Smooth muscle cell (in vitro differentiated cells): Measurements from ENCODE around the gene BAIAP3. TPM values are rescaled to one million over a fixed set of nuclear protein-coding genes. Genes with fewer than 3 reads are reported as not detected.

Source experiments
- DNase-seq: peaks from one replicate; lab custom pipeline; 2025; ENCODE audit not compliant: unreplicated experiment; lab: John Stamatoyannopoulos, UW
- H2AFZ ChIP-seq: fragments of 200-600 bp; sonication (generic); 2 replicates; pipeline ENCODE4 v1.6.0; 2016; ENCODE audit warnings: antibody characterized with exemption, low read depth, mild to moderate bottlenecking
- H3F3A ChIP-seq: fragments of 200-600 bp; sonication (generic); 2 replicates; pipeline ENCODE4 v1.6.0; 2017; ENCODE audit warnings: antibody characterized with exemption, low read depth
- H3K27ac ChIP-seq: fragments of 200-600 bp; sonication (generic); 2 replicates; pipeline ENCODE4 v1.5.1; 2016; ENCODE audit warnings: low read depth, mild to moderate bottlenecking
- H3K27me3 ChIP-seq: fragments of 200-600 bp; sonication (generic); 2 replicates; pipeline ENCODE4 v1.6.1; 2016; ENCODE audit warnings: low read depth, mild to moderate bottlenecking
- H3K36me3 ChIP-seq: fragments of 200-600 bp; sonication (generic); 2 replicates; pipeline ENCODE4 v1.5.1; 2016; ENCODE audit warnings: low read depth
- H3K4me1 ChIP-seq: fragments of 200-600 bp; sonication (generic); 2 replicates; pipeline ENCODE4 v1.5.1; 2016; ENCODE audit warnings: low read depth
- H3K4me2 ChIP-seq: fragments of 200-600 bp; sonication (generic); 2 replicates; pipeline ENCODE4 v1.6.0; 2016; ENCODE audit warnings: mild to moderate bottlenecking
- H3K4me3 ChIP-seq: fragments of 200-600 bp; sonication (generic); 2 replicates; pipeline ENCODE4 v1.5.1; 2016; ENCODE audit warnings: mild to moderate bottlenecking
- H3K79me2 ChIP-seq: fragments of 200-600 bp; sonication (generic); 2 replicates; pipeline ENCODE4 v1.6.0; 2016; ENCODE audit warnings: low read depth, mild to moderate bottlenecking
- H3K9ac ChIP-seq: fragments of 200-600 bp; sonication (generic); 2 replicates; pipeline ENCODE4 v1.6.0; 2016; ENCODE audit warnings: low read depth
- H3K9me3 ChIP-seq: fragments of 200-600 bp; sonication (generic); replicated peaks from 2 replicates; pipeline ENCODE4 v1.5.1; 2016; ENCODE audit warnings: low read depth
- H4K20me1 ChIP-seq: fragments of 200-600 bp; sonication (generic); 2 replicates; pipeline ENCODE4 v1.6.0; 2016; ENCODE audit warnings: low read depth
- CTCF ChIP-seq: fragments of 200-600 bp; sonication (generic); IDR thresholded peaks from 2 replicates; pipeline ENCODE4 v1.5.1; 2017; ENCODE audit warnings: borderline replicate concordance, mild to moderate bottlenecking, antibody characterized with exemption; ENCODE audit not compliant: insufficient read depth, poor library complexity, severe bottlenecking
- WGBS: methylation state at CpG from one replicate; pipeline ENCODE4 v1.1.7; 2016; ENCODE audit warnings: low lambda C conversion rate; 5-methylcytosine and 5-hydroxymethylcytosine counted together
- polyA plus RNA-seq: library from polyadenylated mRNA; unstranded; fragments of >200 nt; fragmentation: Nextera tagmentation; extraction: Ambion mirVana; gene quantifications from 2 replicates; pipeline ENCODE4 v1.2.1, GENCODE V29; 2016
- total RNA-seq: library from RNA; depleted of rRNA; stranded (reverse); fragments of >200 nt; gene quantifications from 2 replicates; pipeline ENCODE4 v1.2.3, GENCODE V29; 2014

BAIAP3 gene
- total and polyA plus RNA-seq, 2 experiments from 2014 or later = 0.31 to 0.51 TPM

- TF ChIP-seq CTCF = no peak
- H3F3A ChIP-seq = no peaks in the 10 kb centered on the region
- 91% methylated on average over 29 of the region's 34 CpGs for WGBS
- H3K27me3 ChIP-seq = no peaks in the 10 kb centered on the region
- no peak for DNase-seq
- H3K4me1 ChIP-seq = no peaks in the 10 kb centered on the region
- H3K27ac ChIP-seq = no peak overlapping the region
- no peak overlapping the region for H3K4me3 ChIP-seq
- H4K20me1 ChIP-seq = no peaks in the 10 kb centered on the region
- no peaks in the 10 kb centered on the region for H3K9me3 ChIP-seq
- H3K4me2 ChIP-seq = no peak overlapping the region
- no peak overlapping the region for H2AFZ ChIP-seq
- H3K79me2 ChIP-seq = peaks cover 17% of the 10 kb centered on the region
- H3K9ac ChIP-seq = no peak overlapping the region
- H3K36me3 ChIP-seq = no peaks in the 10 kb centered on the region
Observed at GRCh38 chr16:1346422-1347285, 13.2 kb downstream of the BAIAP3 start.

- no peak overlapping the region for H2AFZ ChIP-seq
- no peaks in the 10 kb centered on the region for H3K9me3 ChIP-seq
- no peaks in the 10 kb centered on the region for H3F3A ChIP-seq
- peaks cover 23% of the 10 kb centered on the region for H3K79me2 ChIP-seq
- no peak overlapping the region for H3K27ac ChIP-seq
- H3K4me2 ChIP-seq = no peak overlapping the region
- no peak overlapping the region for H3K4me3 ChIP-seq
- no peaks in the 10 kb centered on the region for H4K20me1 ChIP-seq
- H3K9ac ChIP-seq = no peak overlapping the region
- DNase-seq = no peak
- no peak for TF ChIP-seq CTCF
- WGBS = 94% methylated on average over 31 of the region's 31 CpGs
- H3K36me3 ChIP-seq = no peaks in the 10 kb centered on the region
- H3K27me3 ChIP-seq = no peaks in the 10 kb centered on the region
- H3K4me1 ChIP-seq = peaks cover 1% of the 10 kb centered on the region
Observed at GRCh38 chr16:1347286-1347855, 13.9 kb downstream of the BAIAP3 start.

GRCh38 chr16:1347962-1348361 is 14.5 kb downstream of the BAIAP3 start:
- H3K9ac ChIP-seq = no peak overlapping the region
- no peak overlapping the region for H2AFZ ChIP-seq
- no peaks in the 10 kb centered on the region for H3F3A ChIP-seq
- H3K27me3 ChIP-seq = no peaks in the 10 kb centered on the region
- peaks cover 7% of the 10 kb centered on the region for H3K4me1 ChIP-seq
- no peak overlapping the region for H3K4me2 ChIP-seq
- H3K79me2 ChIP-seq = peaks cover 29% of the 10 kb centered on the region
- 95% methylated on average over 28 of the region's 29 CpGs for WGBS
- DNase-seq = no peak
- H4K20me1 ChIP-seq = no peaks in the 10 kb centered on the region
- H3K9me3 ChIP-seq = no peaks in the 10 kb centered on the region
- H3K27ac ChIP-seq = no peak overlapping the region
- no peaks in the 10 kb centered on the region for H3K36me3 ChIP-seq
- no peak overlapping the region for H3K4me3 ChIP-seq
- no peak for TF ChIP-seq CTCF
